Left ventricle myocardium inferior (tissue), 1 donor: ENCODE data around the gene HSP90AB1. TPM values are rescaled to one million over a fixed set of nuclear protein-coding genes. Genes with fewer than 3 reads are reported as not detected.
"Not testable (repeated sequence)": the region's sequence is repeated elsewhere in the genome, so short reads cannot be mapped to it uniquely, and the experiment has no call there.

Experiments used
- DNase-seq: peaks from one replicate; pipeline ENCODE4 v3.0.0-alpha.2; 2020
- H3K27ac ChIP-seq: fragments of 200-600 bp; replicated peaks from 2 replicates; pipeline ENCODE4 v1.8.0; 2021
- H3K27me3 ChIP-seq: fragments of 200-600 bp; 2 replicates; pipeline ENCODE4 v1.8.0; 2021; ENCODE audit warnings: low read depth
- H3K36me3 ChIP-seq: fragments of 200-600 bp; 2 replicates; pipeline ENCODE4 v1.8.0; 2021
- H3K4me1 ChIP-seq: fragments of 200-600 bp; 2 replicates; pipeline ENCODE4 v1.8.0; 2021
- H3K4me3 ChIP-seq: fragments of 200-600 bp; 2 replicates; pipeline ENCODE4 v1.8.0; 2021; ENCODE audit warnings: mild to moderate bottlenecking, moderate library complexity
- H3K9me3 ChIP-seq: fragments of 200-600 bp; replicated peaks from 2 replicates; pipeline ENCODE4 v1.8.0; 2021
- CTCF ChIP-seq: fragments of 200-600 bp; IDR thresholded peaks from 2 replicates; pipeline ENCODE4 v1.8.0; 2021; ENCODE audit warnings: antibody characterized with exemption, mild to moderate bottlenecking, borderline replicate concordance
- intact Hi-C: fragments of 100-400 bp; cut with micrococcal nuclease; formaldehyde crosslinking; loops from one replicate; pipeline ENCODE4 v1.11.0; 2022
- total RNA-seq: library from RNA; stranded (reverse); fragmentation: NEBNext Ultra II Directional; extraction: Animal tissue kit (Norgen Biotek cat#: 25700); gene quantifications from one replicate; pipeline ENCODE4 v1.2.1, GENCODE V29; 2021
- donor health status: DM: no; HTN: yes; CAD: no; lungs with severe emphysema.

HSP90AB1 gene
- total RNA-seq, 1 donor from 2014 or later: 786 TPM

GRCh38 chr6:44230034-44230675 is 16.7 kb upstream of the HSP90AB1 start:
- H3K4me1 ChIP-seq: peaks cover 99% of the 10 kb centered on the region
- no peak for DNase-seq
- H3K4me3 ChIP-seq: peak overlapping the region; percentile 88
- no peaks in the 10 kb centered on the region for H3K27me3 ChIP-seq
- intact Hi-C loops: no loop called here
- H3K9me3 ChIP-seq: no peaks in the 10 kb centered on the region
- no peak for TF ChIP-seq CTCF
- H3K27ac ChIP-seq: peak overlapping the region; percentile 98
- H3K36me3 ChIP-seq: peaks cover 40% of the 10 kb centered on the region

GRCh38 chr6:44231426-44231825 is 15.5 kb upstream of the HSP90AB1 start:
- Histone ChIP-seq H3K4me1 (peaks cover 98% of the 10 kb centered on the region), H3K4me3 (peak overlapping the region; percentile 88), H3K27ac (peak overlapping the region; percentile 98), H3K36me3 (peaks cover 40% of the 10 kb centered on the region)
- DNase-seq, H3K27me3 ChIP-seq, H3K9me3 ChIP-seq, intact Hi-C loops: not testable (repeated sequence)

GRCh38 chr6:44232676-44233566 is 14.0 kb upstream of the HSP90AB1 start:
- Histone ChIP-seq H3K4me1 (peaks cover 95% of the 10 kb centered on the region), H3K36me3 (peaks cover 40% of the 10 kb centered on the region), H3K4me3 (peak overlapping the region; percentile 11), H3K9me3 (no peaks in the 10 kb centered on the region), H3K27me3 (no peaks in the 10 kb centered on the region), H3K27ac (peak overlapping the region; percentile 98)
- DNase-seq: no peak
- TF ChIP-seq CTCF: no peak
- intact Hi-C loops: no loop called here

- Histone ChIP-seq H3K27me3 (no peaks in the 10 kb centered on the region), H3K27ac (peak overlapping the region; percentile 98), H3K4me1 (peaks cover 95% of the 10 kb centered on the region), H3K36me3 (peaks cover 40% of the 10 kb centered on the region), H3K9me3 (no peaks in the 10 kb centered on the region), H3K4me3 (peak overlapping the region; percentile 11)
- intact Hi-C loops: no loop called here
- no peak for TF ChIP-seq CTCF
- no peak for DNase-seq
Observed at GRCh38 chr6:44233567-44234100, 13.3 kb upstream of the HSP90AB1 start.

- H3K4me1 ChIP-seq: peaks cover 90% of the 10 kb centered on the region
Observed at GRCh38 chr6:44234101-44235025, 12.5 kb upstream of the HSP90AB1 start.

More at GRCh38 chr6:44234101-44235025, 12.5 kb upstream of the HSP90AB1 start:
- Histone ChIP-seq H3K9me3 (no peaks in the 10 kb centered on the region), H3K4me3 (no peak overlapping the region), H3K27me3 (no peaks in the 10 kb centered on the region), H3K27ac (peak overlapping the region; percentile 98), H3K36me3 (peaks cover 40% of the 10 kb centered on the region)
- peak; percentile 88 for TF ChIP-seq CTCF
- intact Hi-C loops: no loop called here
- peak; percentile 90 for DNase-seq
